A673 (cell line): ENCODE data around the gene GPR158. TPM values are rescaled to one million over a fixed set of nuclear protein-coding genes. Genes with fewer than 3 reads are reported as not detected.

Experiments used
- BruUV-seq: library from RNA; stranded (reverse); fragments of 400-500 nt; replicated peaks from 2 replicates; lab custom pipeline; 2021; lab: Mats Ljungman, UMichigan
- CTCF ChIA-PET: fragments of 300-600 bp; sonication (Branson Sonifier 250); formaldehyde crosslinking; loops from one replicate; lab custom pipeline; 2022; ENCODE audit warnings: antibody characterized with exemption; lab: Charles Lee
- POLR2A ChIA-PET: fragments of 300-600 bp; sonication (Branson Sonifier 250); formaldehyde crosslinking; loops from one replicate; lab custom pipeline; 2022; ENCODE audit warnings: antibody characterized with exemption; ENCODE audit not compliant: low non-redundant PET; lab: Charles Lee
- DNase-seq: peaks from one replicate; pipeline ENCODE4 v3.0.0-alpha.2; 2015; ENCODE audit warnings: low spot score
- H3K27ac ChIP-seq: fragments of 200-600 bp; sonication (generic); 2 replicates; pipeline ENCODE4 v1.5.1; 2016; ENCODE audit warnings: mixed run types, low read depth, mild to moderate bottlenecking, mixed read lengths, antibody characterized with exemption, low read length; ENCODE audit not compliant: poor library complexity, severe bottlenecking
- H3K27me3 ChIP-seq: fragments of 200-600 bp; sonication (generic); replicated peaks from 2 replicates; pipeline ENCODE4 v1.6.1; 2017; ENCODE audit warnings: mixed run types, low read depth, mild to moderate bottlenecking, mixed read lengths, antibody characterized with exemption, low read length; ENCODE audit not compliant: insufficient read depth, poor library complexity
- H3K36me3 ChIP-seq: fragments of 200-600 bp; sonication (generic); 2 replicates; pipeline ENCODE4 v1.6.1; 2016; ENCODE audit warnings: mixed run types, mild to moderate bottlenecking, mixed read lengths, antibody characterized with exemption, low read length; ENCODE audit not compliant: insufficient read depth, poor library complexity, severe bottlenecking
- H3K4me1 ChIP-seq: fragments of 200-600 bp; sonication (generic); 2 replicates; pipeline ENCODE4 v1.6.1; 2017; ENCODE audit warnings: mixed run types, mild to moderate bottlenecking, mixed read lengths, antibody characterized with exemption, low read length; ENCODE audit not compliant: insufficient read depth, poor library complexity, severe bottlenecking
- H3K4me3 ChIP-seq: fragments of 200-600 bp; sonication (generic); 2 replicates; pipeline ENCODE4 v1.5.1; 2016; ENCODE audit warnings: low read depth, mixed run types, mild to moderate bottlenecking, mixed read lengths, low read length; ENCODE audit not compliant: poor library complexity, severe bottlenecking
- H3K9me3 ChIP-seq: fragments of 200-600 bp; sonication (generic); 2 replicates; pipeline ENCODE4 v1.6.1; 2016; ENCODE audit warnings: mixed run types, low read depth, mild to moderate bottlenecking, mixed read lengths, antibody characterized with exemption, low read length; ENCODE audit not compliant: poor library complexity, severe bottlenecking
- CTCF ChIP-seq: fragments of 300-800, 200-600 bp; sonication (generic); conservative IDR thresholded peaks from 2 replicates; pipeline ENCODE4 v1.5.1; 2017; ENCODE audit warnings: low read depth, mild to moderate bottlenecking, antibody characterized with exemption, low read length, moderate library complexity, mixed read lengths
- EZH2 ChIP-seq: fragments of 200-600 bp; sonication (generic); IDR thresholded peaks from 2 replicates; pipeline ENCODE4 v1.6.1; 2017; ENCODE audit warnings: borderline replicate concordance, low read depth, mild to moderate bottlenecking, mixed read lengths, antibody characterized with exemption, low read length; ENCODE audit not compliant: poor library complexity, severe bottlenecking
- intact Hi-C: fragments of 100-400 bp; cut with micrococcal nuclease; formaldehyde crosslinking; loops from one replicate; pipeline ENCODE4 v1.10.0; 2022; ENCODE audit not compliant: unreplicated experiment
- total RNA-seq: library from RNA; stranded (reverse); gene quantifications from 2 replicates; pipeline ENCODE4 v1.2.3, GENCODE V29; 2021

GPR158 gene
- total RNA-seq, 1 experiment from 2014 or later = not detected

- POLR2A ChIA-PET = no interaction called here
- intact Hi-C loops = no loop called here
- Histone ChIP-seq H3K4me3 (no peak overlapping the region), H3K4me1 (no peaks in the 10 kb centered on the region), H3K36me3 (no peaks in the 10 kb centered on the region), H3K27ac (no peak overlapping the region), H3K27me3 (no peaks in the 10 kb centered on the region), H3K9me3 (no peaks in the 10 kb centered on the region)
- no TSS peak for BruUV-seq
- TF ChIP-seq EZH2 (no peak), CTCF (0 out of 2 replicates have a peak, but pooled peaks have one; percentile 25)
- CTCF ChIA-PET = no interaction called here
- no peak for DNase-seq
These were observed 464.8 kb downstream of the GPR158 start for GRCh38 chr10:25639646-25640045.

GRCh38 chr10:25641595-25641994, 466.8 kb downstream of the GPR158 start:
- CTCF ChIA-PET = no interaction called here
- Histone ChIP-seq H3K9me3 (no peaks in the 10 kb centered on the region), H3K4me1 (no peaks in the 10 kb centered on the region), H3K27me3 (no peaks in the 10 kb centered on the region), H3K36me3 (no peaks in the 10 kb centered on the region), H3K27ac (no peak overlapping the region), H3K4me3 (no peak overlapping the region)
- TF ChIP-seq CTCF (no peak), EZH2 (no peak)
- DNase-seq = no peak
- POLR2A ChIA-PET = no interaction called here
- no TSS peak for BruUV-seq
- intact Hi-C loops = no loop called here

GRCh38 chr10:25642721-25643120, 467.9 kb downstream of the GPR158 start:
- Histone ChIP-seq H3K27me3 (no peaks in the 10 kb centered on the region), H3K27ac (no peak overlapping the region), H3K36me3 (no peaks in the 10 kb centered on the region), H3K4me1 (no peaks in the 10 kb centered on the region), H3K9me3 (no peaks in the 10 kb centered on the region), H3K4me3 (no peak overlapping the region)
- ChIA-PET POLR2A (no interaction called here), CTCF (no interaction called here)
- intact Hi-C loops = no loop called here
- DNase-seq = no peak
- no TSS peak for BruUV-seq
- TF ChIP-seq CTCF = no peak
- TF ChIP-seq EZH2 = no peak
